Measurements from ENCODE around the gene TMEM87B. TPM values are rescaled to one million over a fixed set of nuclear protein-coding genes. Genes with fewer than 3 reads are reported as not detected.
"Not testable (repeated sequence)": the region's sequence is repeated elsewhere in the genome, so short reads cannot be mapped to it uniquely, and the experiment has no call there.

Gene TMEM87B
- total RNA-seq, 1 experiment from 2014 or later: 14.8 TPM

DNA sequence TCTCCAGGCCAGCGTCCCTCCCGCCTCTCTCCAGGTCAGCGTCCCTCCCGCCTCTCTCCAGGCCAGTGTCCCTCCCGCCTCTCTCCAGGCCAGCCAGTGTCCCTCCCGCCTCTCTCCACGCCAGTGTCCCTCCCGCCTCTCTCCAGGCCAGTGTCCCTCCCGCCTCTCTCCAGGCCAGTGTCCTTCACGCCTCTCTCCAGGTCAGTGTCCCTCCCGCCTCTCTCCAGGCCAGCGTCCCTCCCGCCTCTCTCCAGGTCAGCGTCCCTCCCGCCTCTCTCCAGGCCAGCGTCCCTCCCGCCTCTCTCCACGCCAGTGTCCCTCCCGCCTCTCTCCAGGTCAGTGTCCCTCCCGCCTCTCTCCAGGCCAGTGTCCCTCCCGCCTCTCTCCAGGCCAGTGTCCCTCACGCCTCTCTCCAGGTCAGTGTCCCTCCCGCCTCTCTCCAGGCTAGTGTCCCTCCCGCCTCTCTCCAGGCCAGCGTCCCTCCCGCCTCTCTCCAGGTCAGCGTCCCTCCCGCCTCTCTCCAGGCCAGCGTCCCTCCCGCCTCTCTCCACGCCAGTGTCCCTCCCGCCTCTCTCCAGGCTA lies 84.1 kb downstream of the TMEM87B start:
- ATAC-seq; H3K4me2 ChIP-seq (ENCODE audit: low read length); H3K27ac ChIP-seq (ENCODE audit: low read depth, low read length); intact Hi-C loops (cut with micrococcal nuclease); H3K9me3 ChIP-seq (ENCODE audit: control insufficient read depth in 1 of 2, insufficient read depth in 1 of 2, low read depth in 1 of 2, low read length in 2 of 2); H3K9me2 ChIP-seq (ENCODE audit: insufficient read depth); BruUV-seq (replicated peaks); H3K4me1 ChIP-seq (ENCODE audit: control insufficient read depth in 1 of 2, insufficient read depth in 2 of 2, low read length in 2 of 2); DNase-seq (ENCODE audit: low read depth, low spot score); H3K9ac ChIP-seq (ENCODE audit: low read length); H3K36me3 ChIP-seq (ENCODE audit: control insufficient read depth in 1 of 2, insufficient read depth in 2 of 2, low read length in 2 of 2); H2AFZ ChIP-seq (ENCODE audit: low read depth, low read length, poor library complexity, severe bottlenecking); H3K4me3 ChIP-seq (replicated peaks in 1 of 2; ENCODE audit: low read depth in 1 of 2, low read length in 2 of 2); RAD21 ChIA-PET (ENCODE audit: low non-redundant PET in 1 of 2, low total read pairs in 2 of 2, uncharacterized antibody in 2 of 2, unreplicated experiment in 2 of 2); H3K27me3 ChIP-seq (ENCODE audit: insufficient read depth, low read length); H4K20me1 ChIP-seq (ENCODE audit: insufficient read depth); POLR2A ChIA-PET; CTCF ChIA-PET; H3K79me2 ChIP-seq (ENCODE audit: insufficient read depth, low read length): not testable (repeated sequence)

DNA sequence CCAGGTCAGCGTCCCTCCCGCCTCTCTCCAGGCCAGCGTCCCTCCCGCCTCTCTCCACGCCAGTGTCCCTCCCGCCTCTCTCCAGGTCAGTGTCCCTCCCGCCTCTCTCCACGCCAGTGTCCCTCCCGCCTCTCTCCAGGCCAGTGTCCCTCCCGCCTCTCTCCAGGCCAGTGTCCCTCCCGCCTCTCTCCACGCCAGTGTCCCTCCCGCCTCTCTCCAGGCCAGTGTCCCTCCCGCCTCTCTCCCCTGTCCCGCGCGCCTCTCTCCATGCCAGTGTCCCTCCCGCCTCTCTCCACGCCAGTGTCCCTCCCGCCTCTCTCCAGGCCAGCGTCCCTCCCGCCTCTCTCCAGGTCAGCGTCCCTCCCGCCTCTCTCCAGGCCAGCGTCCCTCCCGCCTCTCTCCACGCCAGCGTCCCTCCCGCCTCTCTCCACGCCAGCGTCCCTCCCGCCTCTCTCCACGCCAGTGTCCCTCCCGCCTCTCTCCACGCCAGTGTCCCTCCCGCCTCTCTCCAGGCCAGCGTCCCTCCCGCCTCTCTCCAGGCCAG lies 84.7 kb downstream of the TMEM87B start:
- H3K4me1 ChIP-seq (ENCODE audit: control insufficient read depth in 1 of 2, insufficient read depth in 2 of 2, low read length in 2 of 2); DNase-seq (ENCODE audit: low read depth, low spot score); H2AFZ ChIP-seq (ENCODE audit: low read depth, low read length, poor library complexity, severe bottlenecking); BruUV-seq (replicated peaks); H3K27ac ChIP-seq (ENCODE audit: low read depth, low read length); RAD21 ChIA-PET (ENCODE audit: low non-redundant PET in 1 of 2, low total read pairs in 2 of 2, uncharacterized antibody in 2 of 2, unreplicated experiment in 2 of 2); H3K4me3 ChIP-seq (replicated peaks in 1 of 2; ENCODE audit: low read depth in 1 of 2, low read length in 2 of 2); H3K27me3 ChIP-seq (ENCODE audit: insufficient read depth, low read length); H3K9ac ChIP-seq (ENCODE audit: low read length); ATAC-seq; H3K9me3 ChIP-seq (ENCODE audit: control insufficient read depth in 1 of 2, insufficient read depth in 1 of 2, low read depth in 1 of 2, low read length in 2 of 2); H3K36me3 ChIP-seq (ENCODE audit: control insufficient read depth in 1 of 2, insufficient read depth in 2 of 2, low read length in 2 of 2); intact Hi-C loops (cut with micrococcal nuclease); H3K79me2 ChIP-seq (ENCODE audit: insufficient read depth, low read length); H3K9me2 ChIP-seq (ENCODE audit: insufficient read depth); H3K4me2 ChIP-seq (ENCODE audit: low read length); POLR2A ChIA-PET; CTCF ChIA-PET; H4K20me1 ChIP-seq (ENCODE audit: insufficient read depth): not testable (repeated sequence)

DNA sequence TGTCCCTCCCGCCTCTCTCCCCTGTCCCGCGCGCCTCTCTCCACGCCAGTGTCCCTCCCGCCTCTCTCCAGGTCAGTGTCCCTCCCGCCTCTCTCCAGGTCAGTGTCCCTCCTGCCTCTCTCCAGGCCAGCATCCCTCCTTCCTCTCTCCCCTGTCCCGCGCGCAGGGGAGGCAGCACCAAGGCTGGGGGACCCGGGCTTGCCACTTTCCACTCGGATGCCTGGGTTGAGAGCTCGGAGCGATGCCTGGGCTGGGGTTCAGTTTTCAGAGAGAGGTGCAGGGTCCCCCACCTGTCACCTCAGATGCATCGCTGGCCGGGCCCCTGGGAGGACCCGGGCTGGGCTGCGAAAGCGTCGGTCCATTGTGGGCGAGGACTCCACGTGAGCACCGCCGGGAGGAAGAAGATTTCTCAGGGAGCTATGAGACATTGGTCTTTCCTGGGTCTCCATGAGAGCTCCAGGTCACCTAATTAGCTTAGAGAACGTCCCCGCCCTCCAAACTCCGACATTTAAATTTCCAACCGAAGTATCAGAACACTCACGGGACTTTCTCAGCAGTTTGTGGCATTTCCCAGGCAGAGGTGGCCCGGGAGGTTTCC lies 85.2 kb downstream of the TMEM87B start:
- Histone ChIP-seq H3K4me1 (ENCODE audit: control insufficient read depth in 1 of 2, insufficient read depth in 2 of 2, low read length in 2 of 2) (no peaks in the 10 kb centered on the region), H3K36me3 (ENCODE audit: control insufficient read depth in 1 of 2, insufficient read depth in 2 of 2, low read length in 2 of 2) (no peaks in the 10 kb centered on the region), H3K27ac (ENCODE audit: low read depth, low read length) (no peak overlapping the region), H3K79me2 (ENCODE audit: insufficient read depth, low read length) (no peaks in the 10 kb centered on the region), H3K27me3 (ENCODE audit: insufficient read depth, low read length) (no peaks in the 10 kb centered on the region), H3K4me3 (replicated peaks in 1 of 2; ENCODE audit: low read depth in 1 of 2, low read length in 2 of 2) (no peak overlapping the region), H3K9ac (ENCODE audit: low read length) (no peak overlapping the region), H4K20me1 (ENCODE audit: insufficient read depth) (no peaks in the 10 kb centered on the region), H2AFZ (ENCODE audit: low read depth, low read length, poor library complexity, severe bottlenecking) (no peak overlapping the region), H3K9me3 (ENCODE audit: control insufficient read depth in 1 of 2, insufficient read depth in 1 of 2, low read depth in 1 of 2, low read length in 2 of 2) (no peaks in the 10 kb centered on the region), H3K9me2 (ENCODE audit: insufficient read depth) (no peaks in the 10 kb centered on the region), H3K4me2 (ENCODE audit: low read length) (no peak overlapping the region)
- no peak for DNase-seq (ENCODE audit: low read depth, low spot score)
- ChIA-PET POLR2A (no interaction called here), CTCF (no interaction called here), RAD21 (ENCODE audit: low non-redundant PET in 1 of 2, low total read pairs in 2 of 2, uncharacterized antibody in 2 of 2, unreplicated experiment in 2 of 2) (no interaction called here)
- TF ChIP-seq EZH2 (IDR thresholded peaks at IDR 0.05) (no peak), TCF7L2 (IDR thresholded peaks at IDR 0.05; ENCODE audit: borderline replicate concordance, extremely low read depth, insufficient read depth, insufficient read length) (no peak)
- ATAC-seq: no peak
- BruUV-seq (replicated peaks): no TSS peak
- intact Hi-C loops (cut with micrococcal nuclease): no loop called here

Measured in HCT116 (cell line).